Measurements from ENCODE around the gene NDUFB2.
"Not testable (repeated sequence)": the region's sequence is repeated elsewhere in the genome, so short reads cannot be mapped to it uniquely, and the experiment has no call there.

Gene NDUFB2

DNA sequence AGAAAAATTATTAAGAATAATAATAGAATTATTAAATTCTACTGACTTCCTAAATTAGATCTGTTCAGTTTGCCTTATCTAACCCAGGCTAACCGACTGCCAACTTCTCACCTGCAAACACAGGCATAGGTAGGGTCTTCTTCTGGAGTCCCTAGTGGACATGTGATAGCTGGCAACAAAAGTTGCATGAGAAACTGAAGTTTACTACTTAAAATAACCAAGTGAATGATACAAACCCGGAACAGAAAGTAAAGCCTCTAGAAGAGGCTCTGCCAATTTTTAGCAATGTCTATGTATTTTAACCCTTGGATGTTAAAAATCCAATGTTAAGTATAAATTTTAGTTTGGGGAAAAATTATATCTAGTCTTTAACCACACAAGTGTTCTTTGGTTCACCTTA lies 37.6 kb downstream of the NDUFB2 start:
- no peak for DNase-seq (ENCODE audit: low read depth in 2 of 2)

- DNase-seq (ENCODE audit: low read depth in 2 of 2) = no peak
These were observed 38.2 kb downstream of the NDUFB2 start for GRCh38 chr7:140734729-140735128.

GRCh38 chr7:140738280-140738679 lies 41.8 kb downstream of the NDUFB2 start:
- DNase-seq (ENCODE audit: low read depth in 2 of 2) = no peak

DNA sequence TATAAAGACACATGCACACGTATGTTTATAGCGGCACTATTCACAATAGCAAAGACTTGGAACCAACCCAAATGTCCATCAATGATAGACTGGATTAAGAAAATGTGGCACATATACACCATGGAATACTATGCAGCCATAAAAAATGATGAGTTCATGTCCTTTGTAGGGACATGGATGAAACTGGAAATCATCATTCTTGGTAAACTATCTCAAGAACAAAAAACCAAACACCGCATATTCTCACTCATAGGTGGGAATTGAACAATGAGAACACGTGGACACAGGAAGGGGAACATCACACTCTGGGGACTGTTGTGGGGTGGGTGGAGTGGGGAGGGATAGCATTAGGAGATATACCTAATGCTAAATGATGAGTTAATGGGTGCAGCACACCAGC lies 46.7 kb downstream of the NDUFB2 start:
- not testable (repeated sequence) for DNase-seq (ENCODE audit: low read depth in 2 of 2)

GRCh38 chr7:140744005-140744404 lies 47.5 kb downstream of the NDUFB2 start:
- DNase-seq (ENCODE audit: low read depth in 2 of 2) = no peak

DNA sequence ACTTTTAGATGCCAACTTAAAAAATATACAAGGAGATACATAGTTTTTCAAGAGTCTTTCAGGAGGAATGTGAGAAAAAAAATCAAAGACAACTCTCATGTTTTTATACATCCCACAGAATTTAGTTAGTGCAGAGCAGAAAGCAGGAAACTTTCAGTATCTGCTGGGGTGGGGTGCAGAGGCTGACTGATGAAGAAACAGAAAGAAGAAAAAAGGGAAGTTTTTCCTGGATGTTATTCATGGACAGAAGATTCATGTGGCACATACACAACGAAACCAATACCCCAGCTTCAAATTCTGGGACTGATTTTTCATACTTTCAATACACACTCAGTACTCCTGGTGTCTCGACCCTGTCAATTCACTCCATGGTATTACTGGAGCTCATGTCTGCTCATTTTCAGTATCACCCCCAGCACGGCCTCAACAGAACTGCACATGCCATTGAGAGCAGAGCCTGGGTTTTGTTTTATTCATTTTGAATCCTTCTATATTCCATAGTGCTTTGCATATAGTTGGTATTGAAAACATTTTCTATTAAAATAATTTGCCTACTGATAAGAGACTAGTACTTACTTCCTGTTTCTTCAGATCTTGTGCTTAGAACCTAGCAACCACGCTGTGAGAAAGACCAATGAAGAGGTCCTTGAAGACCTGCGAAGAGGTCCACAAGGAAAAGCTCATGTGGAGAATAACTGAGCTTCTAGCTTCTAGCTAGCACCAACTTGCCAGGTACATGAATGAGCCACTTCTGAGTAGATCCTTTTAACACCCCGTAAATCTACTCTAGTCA lies 49.0 kb downstream of the NDUFB2 start:
- DNase-seq (ENCODE audit: low read depth in 2 of 2) = no peak

DNA sequence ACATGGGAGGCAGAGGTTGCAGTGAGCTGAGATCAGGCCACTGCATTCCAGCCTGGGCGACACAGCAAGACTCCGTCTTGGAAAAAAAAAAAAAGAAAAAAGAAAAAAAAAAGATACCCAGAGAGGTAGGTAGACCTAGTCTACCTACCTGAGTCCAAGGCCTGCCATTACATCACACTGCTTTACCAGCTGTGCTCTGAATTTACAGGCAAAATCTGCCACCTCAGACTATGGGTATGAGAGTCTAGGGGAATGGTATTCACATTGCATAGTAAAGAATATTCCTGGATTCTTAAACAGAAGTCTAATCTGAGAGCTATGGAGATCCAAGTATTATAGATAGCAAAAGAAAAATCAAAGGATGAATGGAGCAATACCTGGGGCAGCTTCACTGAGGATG lies 50.2 kb downstream of the NDUFB2 start:
- no peak for DNase-seq (ENCODE audit: low read depth in 2 of 2)

- DNase-seq (ENCODE audit: low read depth in 2 of 2) = no peak
These were observed 56.0 kb downstream of the NDUFB2 start for GRCh38 chr7:140752533-140752932.

DNA sequence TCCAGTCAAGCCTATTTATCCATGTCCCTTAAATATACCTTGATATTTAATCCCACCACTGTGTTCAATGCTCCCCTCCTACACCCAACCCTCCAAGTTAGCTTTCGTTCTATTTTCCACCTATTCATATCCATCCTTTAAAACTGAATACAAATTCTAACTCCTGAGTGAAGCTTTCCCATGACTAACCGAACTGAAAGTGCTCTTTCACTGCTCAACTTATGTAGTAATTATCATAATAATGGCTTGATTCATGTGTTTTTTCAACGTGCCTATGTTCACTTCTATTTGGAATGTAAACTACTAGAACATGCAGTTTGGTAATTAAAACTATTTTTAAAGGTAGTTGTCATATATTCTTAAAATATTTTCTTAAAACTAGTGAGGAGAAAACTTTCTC lies 58.0 kb downstream of the NDUFB2 start:
- DNase-seq (ENCODE audit: low read depth in 2 of 2) = no peak
